ENCODE results near the gene RIC8B.

RIC8B gene

GRCh38 chr12:106934277-106934676, 159.8 kb downstream of the RIC8B start:
- Histone ChIP-seq H3K9ac (ENCODE audit: low read length) (no peak overlapping the region), H3K4me3 (ENCODE audit: low read depth in 1 of 2, low read length in 2 of 2) (no peak overlapping the region), H3K9me3 (ENCODE audit: low read length) (no peaks in the 10 kb centered on the region), H3K27me3 (ENCODE audit: control insufficient read depth in 1 of 2, insufficient read depth in 2 of 2, low read length in 2 of 2) (no peaks in the 10 kb centered on the region), H3K36me3 (ENCODE audit: insufficient read depth, low read length) (no peaks in the 10 kb centered on the region), H3K4me1 (ENCODE audit: insufficient read depth, low read length) (no peaks in the 10 kb centered on the region), H3K27ac (ENCODE audit: low read depth, low read length) (no peak overlapping the region)
